GM18873 (cell line): ENCODE data around the gene USP43.
"Not testable (repeated sequence)": the region's sequence is repeated elsewhere in the genome, so short reads cannot be mapped to it uniquely, and the experiment has no call there.

Source experiments
- ATAC-seq: cut with Tn5 transposase; IDR thresholded peaks from one replicate; pipeline ENCODE4 v1.9.1; 2021; ENCODE audit warnings: mild to moderate bottlenecking, moderate library complexity, moderate number of reproducible peaks; ENCODE audit not compliant: unreplicated experiment, low FRiP score

Gene USP43, protein sequence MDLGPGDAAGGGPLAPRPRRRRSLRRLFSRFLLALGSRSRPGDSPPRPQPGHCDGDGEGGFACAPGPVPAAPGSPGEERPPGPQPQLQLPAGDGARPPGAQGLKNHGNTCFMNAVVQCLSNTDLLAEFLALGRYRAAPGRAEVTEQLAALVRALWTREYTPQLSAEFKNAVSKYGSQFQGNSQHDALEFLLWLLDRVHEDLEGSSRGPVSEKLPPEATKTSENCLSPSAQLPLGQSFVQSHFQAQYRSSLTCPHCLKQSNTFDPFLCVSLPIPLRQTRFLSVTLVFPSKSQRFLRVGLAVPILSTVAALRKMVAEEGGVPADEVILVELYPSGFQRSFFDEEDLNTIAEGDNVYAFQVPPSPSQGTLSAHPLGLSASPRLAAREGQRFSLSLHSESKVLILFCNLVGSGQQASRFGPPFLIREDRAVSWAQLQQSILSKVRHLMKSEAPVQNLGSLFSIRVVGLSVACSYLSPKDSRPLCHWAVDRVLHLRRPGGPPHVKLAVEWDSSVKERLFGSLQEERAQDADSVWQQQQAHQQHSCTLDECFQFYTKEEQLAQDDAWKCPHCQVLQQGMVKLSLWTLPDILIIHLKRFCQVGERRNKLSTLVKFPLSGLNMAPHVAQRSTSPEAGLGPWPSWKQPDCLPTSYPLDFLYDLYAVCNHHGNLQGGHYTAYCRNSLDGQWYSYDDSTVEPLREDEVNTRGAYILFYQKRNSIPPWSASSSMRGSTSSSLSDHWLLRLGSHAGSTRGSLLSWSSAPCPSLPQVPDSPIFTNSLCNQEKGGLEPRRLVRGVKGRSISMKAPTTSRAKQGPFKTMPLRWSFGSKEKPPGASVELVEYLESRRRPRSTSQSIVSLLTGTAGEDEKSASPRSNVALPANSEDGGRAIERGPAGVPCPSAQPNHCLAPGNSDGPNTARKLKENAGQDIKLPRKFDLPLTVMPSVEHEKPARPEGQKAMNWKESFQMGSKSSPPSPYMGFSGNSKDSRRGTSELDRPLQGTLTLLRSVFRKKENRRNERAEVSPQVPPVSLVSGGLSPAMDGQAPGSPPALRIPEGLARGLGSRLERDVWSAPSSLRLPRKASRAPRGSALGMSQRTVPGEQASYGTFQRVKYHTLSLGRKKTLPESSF

DNA sequence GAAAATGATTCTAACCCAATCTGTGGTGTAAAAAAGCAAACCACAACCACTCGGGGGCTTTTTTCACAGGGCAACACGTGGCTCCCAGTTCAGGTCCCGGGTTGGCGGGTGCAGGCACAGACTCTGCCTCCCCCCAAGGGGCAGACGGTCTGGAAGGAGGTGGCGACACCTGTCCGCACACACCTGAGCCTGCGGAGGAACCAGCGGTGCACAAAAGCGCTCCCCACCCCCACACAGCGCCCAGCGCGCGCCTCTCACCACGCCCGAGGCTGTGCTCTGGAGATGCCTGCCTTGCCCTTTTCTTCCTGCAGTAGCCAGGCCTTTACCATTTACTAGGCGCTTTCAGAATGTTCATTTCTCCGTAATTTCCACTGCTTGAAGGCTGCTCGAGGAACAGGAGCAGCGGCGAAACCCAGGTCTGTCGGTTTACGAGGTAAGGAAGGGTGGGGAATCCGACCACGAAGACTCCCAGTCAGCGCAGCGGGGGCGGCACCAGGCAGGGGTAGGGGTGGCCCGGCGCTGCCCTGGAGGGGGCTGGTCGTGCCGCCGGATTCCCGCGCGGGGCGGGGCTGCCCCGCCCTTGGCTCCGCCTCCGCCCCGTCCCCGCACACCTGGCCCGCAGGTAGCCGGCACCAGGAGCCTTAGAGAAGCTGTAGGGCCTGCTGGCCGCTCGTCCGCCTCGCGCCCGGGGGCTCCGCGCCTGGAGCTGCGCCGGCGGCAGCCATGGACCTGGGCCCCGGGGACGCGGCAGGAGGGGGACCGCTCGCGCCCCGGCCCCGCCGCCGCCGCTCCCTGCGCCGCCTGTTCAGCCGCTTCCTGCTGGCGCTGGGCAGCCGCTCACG is at the start of gene USP43:
USP43 (plus strand) TSS at position 608 of the 842 bp plus-strand sequence; CDS start at position 724, 116 bp downstream.
- no peak for ATAC-seq

DNA sequence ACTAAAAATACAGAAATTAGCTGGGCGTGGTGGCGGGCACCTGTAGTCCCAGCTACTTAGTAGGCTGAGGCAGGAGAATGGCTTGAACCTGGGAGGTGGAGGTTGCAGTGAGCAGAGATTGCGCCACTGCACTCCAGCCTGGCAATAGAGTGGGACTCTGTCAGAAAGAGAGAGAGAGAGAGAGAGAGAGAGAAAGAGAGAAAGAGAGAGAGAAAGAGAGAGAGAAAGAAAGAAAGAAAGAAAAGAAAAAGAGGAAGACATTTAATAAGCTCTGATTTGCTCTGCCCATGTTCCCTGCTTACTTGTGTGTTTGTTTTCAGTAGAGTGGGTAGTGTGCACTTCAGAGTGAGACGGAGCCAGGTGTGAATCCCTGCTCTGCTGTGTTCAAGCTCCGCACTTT is 47.7 kb upstream of the USP43 start:
- not testable (repeated sequence) for ATAC-seq

DNA sequence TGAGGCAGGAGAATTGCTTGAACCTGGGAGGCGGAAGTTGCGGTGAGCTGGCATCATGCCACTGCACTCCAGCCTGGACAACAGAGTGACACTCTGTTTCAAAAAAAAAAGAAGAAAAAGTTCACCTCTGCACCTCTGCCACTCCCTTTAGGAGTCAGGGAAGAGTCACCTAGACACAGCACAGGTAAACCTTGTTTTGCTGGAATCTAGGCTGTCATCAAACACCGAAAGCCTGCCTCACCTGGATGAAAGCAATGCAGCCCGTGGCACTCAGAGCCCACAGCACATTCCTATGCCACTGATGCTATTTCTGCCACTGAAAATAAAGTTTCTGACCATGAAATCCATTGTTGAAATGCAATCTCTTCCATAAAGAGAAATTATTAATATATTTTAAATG is 46.7 kb upstream of the USP43 start:
- ATAC-seq = no peak

DNA sequence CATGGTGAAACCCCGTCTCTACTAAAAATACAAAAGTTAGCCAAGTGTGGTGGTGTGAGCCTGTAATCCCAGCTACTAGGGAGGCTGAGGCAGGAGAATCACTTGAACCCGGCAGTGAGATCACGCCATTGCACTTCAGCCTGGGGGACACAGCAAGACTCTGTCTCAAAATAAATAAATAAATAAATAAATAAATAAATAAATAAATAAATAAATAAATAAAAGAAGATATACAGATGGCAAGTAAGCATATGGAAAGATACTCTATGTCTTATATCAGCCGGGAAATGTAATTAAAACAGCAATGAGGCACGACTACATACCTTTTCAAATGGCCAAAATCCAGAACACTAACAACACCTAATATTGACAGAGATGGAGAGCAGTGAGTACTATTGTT is 40.7 kb upstream of the USP43 start:
- not testable (repeated sequence) for ATAC-seq

DNA sequence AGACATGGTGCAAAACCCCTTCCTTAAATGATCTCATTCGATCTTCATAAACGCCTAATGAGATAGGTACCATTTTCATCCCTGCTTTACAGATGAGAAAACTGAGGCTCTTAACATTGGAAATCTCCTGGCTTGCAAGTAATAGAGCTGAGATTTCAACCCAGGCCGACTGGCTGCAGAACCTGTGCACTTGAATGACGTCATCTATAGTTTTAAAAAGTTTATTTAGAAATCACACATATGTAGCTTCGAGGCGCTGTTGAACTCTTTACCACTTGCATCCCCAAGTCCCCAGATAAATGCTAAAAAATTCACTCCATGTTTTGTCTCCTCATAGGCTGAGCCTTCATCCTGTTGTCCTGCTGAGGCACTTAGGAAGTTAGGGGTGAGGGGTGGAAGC is 38.9 kb upstream of the USP43 start:
- ATAC-seq = no peak

DNA sequence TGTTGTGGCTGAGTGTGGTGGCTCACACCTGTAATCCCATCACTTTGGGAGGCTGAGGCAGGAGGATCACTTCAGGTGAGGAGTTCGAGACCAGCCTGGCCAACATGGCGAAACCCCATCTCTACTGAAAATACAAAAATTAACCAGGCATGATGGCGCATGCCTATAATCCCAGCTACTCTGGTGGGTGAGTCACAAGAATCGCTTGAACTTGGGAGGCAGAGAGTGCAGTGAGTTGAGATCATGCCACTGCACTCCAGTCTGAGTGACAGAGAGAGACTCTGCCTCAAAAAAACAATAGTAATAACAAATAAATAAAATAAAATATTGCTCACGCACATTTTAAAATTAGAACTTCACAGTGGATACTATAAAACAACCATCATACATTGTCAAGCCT is 38.3 kb upstream of the USP43 start:
- ATAC-seq = not testable (repeated sequence)

DNA sequence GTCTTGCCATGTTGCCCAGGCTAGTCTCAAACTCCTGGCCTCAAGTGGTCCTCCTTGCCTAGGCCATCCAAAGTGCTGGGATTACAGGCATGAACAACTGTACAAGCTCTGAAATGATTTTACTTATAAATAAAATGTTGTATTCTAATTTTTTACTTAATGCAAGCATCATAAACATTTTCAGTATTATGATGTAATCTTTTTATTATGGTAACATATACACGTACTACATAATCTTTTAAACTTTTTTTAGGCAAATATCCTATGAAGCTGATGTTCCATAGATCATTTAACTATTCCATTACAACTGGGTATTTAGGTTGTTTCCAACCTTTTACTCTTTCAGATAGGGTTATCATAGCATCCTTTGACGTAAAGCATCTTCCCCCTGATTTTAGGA is 33.8 kb upstream of the USP43 start:
- ATAC-seq = no peak

DNA sequence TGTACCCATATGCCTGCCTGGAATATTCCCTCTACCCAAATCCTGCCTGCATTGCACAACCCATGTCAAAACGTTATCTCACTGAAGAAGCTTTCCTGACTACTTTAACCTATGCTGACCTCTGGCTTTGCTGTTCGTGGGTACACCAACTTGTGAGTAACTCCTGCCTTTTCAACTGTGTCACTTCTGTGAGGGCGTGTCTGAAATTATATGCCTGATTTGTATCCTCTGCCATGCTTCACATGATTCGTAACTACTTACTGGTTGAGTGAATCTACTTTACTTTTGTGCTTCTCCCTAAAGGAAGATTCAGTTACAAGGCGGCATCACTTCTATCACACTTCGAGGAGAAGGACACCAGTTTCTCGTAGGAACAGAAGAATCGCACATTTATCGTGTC is 33.3 kb upstream of the USP43 start:
- ATAC-seq = no peak

DNA sequence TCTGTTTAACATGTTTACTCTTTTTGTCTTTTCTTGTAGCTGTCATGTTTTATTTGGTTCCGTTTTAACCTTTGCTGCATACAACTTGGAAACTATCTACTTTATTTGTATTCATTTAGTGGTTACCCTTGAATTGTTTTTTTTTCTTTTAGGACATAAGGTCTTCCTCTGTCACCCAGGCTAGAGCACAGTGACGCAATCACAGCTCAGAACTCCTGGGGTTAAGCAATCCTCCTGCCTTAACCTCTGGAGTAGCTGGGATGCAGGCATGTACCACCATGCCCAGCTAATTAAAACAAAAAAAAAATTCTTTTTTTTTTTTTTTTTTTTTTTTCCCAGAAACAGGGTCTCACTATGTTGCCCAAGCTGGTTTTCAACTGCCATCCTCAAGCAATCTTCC is 29.8 kb upstream of the USP43 start:
- no peak for ATAC-seq

DNA sequence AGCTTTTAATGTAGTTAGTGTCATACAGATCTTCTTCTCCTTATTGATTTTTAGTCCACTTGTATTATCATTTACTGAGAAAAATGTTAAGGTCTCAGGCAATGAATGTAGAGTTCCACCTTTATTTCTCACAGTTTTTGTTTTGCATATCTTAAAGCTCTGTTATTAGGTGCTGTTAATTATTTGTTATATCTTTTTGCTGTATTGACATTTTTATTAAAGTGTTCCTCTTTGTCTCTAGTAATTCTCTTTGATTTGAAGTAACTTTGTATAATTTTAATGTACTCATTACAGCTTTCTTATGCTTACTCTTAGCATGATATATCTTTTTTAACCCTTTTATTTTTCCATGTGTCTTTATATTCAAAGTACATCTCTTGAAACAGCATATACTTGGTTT is 22.4 kb upstream of the USP43 start:
- ATAC-seq = no peak

DNA sequence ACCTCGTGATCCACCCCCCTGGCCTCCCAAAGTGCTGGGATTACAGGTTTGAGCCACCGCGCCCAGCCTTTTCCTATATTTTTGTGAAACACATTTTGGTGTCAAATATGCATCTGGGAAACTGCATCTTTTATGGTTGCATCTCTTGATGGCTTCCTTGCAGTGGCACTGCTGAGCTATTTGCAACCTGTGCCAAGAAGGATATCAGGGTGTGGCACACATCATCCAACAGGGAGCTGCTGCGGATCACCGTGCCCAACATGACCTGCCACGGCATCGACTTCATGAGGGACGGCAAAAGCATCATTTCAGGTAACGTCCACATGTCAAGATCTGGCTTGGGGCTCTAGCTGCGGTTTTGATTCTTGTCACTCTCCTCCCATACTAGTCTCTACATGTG is 16.8 kb upstream of the USP43 start:
- ATAC-seq = no peak

DNA sequence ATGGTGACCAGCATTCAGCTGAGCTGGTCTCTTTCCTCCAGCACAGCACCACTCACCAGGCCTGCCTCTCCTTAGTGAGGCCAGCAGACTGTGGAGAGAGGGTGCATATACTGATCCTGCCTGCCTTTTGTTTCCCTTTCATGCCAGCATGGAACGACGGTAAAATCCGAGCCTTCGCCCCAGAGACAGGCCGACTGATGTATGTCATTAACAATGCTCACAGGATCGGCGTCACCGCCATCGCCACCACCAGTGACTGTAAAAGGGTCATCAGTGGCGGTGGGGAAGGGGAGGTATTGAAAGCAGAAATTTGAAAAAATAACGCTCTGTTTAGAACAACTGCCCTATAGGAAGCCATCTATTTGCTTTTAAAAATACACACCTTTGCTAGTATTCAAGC is 12.6 kb upstream of the USP43 start:
- no peak for ATAC-seq

DNA sequence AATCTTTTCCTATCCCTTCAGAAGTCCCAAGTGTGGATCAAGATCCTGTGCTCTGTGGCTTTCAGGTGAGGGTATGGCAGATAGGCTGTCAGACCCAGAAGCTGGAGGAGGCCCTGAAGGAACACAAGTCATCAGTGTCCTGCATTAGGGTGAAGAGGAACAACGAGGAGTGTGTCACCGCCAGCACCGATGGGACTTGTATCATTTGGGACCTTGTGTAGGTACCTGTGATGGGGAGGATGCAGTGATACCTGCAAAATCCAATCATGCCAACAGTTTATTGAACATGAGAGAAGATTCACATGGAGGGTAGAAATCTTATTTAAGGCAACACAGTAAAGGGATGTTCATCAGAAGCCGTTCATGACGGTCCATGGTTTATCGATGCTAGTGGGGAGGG is 10.0 kb upstream of the USP43 start:
- ATAC-seq = no peak

DNA sequence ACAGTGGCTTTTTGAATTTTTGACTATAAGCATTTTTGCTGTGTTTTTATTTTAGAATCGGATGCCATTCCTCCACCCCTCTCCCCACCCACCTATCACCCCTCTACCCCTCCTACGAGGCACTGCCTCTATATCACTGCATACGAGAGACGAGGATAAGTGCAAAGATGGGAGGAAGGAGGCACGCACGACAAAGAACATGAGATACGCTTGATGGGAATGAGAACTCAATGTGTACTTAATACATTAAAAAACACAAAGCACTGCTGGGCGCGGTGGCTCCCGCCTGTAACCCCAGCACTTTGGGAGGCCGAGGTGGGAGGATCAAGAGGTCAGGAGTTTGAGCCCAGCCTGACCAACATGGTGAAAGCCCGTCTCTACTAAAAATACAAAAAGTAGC is 8.8 kb upstream of the USP43 start:
- no peak for ATAC-seq

DNA sequence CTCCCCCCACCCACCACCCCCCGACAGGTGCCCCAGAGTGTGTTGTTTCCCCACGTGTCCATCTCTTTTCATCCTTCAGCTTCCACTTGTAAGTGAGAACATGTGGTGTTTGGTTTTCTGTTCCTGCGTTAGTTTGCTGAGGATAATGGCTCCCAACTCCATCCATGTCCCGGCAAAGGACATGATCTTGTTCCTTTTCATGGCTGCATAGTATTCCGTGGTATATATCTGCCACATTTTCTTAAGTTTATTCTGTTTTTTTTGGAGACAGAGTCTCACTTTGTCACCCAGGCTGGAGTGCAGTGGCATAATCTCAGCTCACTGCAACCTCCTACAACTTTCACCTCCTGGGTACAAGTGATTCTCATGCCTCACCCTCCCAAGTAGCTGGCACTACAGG is 4.9 kb upstream of the USP43 start:
- not testable (repeated sequence) for ATAC-seq

DNA sequence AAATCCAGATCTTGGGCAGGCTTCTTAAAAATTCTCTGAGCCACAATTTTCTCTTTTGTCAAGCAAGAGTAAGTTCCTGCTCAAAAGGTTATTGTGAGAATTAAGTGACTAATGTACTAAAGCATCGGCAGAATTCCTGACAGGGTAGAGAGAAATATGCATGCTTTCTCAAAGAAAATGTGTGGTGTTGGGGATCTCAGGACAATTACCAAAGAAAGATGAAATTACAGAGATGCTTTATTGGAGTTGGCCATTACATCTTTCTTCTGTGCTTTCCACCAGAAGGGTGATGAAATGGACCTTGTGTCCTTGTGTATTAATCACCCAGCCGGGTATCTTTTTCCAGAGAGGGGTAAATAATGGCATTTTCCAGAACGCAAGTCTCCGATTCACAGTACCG is 1.7 kb upstream of the USP43 start:
- no peak for ATAC-seq

DNA sequence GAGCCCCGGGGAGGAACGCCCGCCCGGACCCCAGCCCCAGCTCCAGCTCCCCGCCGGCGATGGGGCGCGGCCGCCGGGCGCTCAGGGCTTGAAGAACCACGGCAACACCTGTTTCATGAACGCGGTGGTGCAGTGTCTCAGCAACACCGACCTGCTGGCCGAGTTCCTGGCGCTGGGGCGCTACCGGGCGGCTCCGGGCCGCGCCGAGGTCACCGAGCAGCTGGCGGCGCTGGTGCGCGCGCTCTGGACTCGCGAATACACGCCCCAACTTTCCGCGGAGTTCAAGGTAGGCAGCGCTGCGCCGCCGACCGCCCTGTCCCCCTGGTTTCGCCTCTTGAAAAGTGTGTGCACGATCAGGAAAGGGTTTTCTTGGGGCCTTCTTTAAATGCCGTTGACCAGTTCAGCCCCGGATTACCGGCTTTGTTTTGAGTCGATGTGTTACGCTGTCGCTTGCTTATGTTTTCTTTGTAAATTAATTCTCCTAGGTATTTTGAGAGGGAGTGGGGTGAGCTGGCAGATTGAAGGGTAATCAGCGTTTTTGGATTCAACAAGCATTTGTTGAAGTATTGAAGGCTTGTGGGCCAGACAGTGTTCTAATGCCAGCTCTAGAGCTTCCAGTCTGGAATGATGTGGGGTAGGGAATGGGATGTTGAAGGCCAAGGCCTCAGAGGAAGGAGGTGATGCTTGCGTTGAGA is 681 bp downstream of the USP43 start:
- ATAC-seq = no peak

DNA sequence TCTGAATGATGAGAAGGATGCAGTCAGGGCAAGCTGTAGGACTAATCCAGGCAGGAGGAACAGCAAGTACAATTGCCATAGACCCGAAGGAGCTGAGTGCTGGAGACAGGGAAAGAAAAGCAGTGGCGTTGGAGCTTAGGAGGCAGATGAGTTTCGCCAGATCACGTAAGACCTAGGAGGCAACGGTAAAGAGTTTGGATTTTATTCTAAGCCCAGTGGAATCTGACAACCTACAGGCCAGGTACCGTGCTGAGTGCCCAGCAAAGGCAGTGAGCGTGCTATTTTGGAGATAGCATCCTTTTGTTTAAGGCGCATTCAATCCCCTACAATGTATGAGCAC is 1.2 kb downstream of the USP43 start:
- no peak for ATAC-seq

DNA sequence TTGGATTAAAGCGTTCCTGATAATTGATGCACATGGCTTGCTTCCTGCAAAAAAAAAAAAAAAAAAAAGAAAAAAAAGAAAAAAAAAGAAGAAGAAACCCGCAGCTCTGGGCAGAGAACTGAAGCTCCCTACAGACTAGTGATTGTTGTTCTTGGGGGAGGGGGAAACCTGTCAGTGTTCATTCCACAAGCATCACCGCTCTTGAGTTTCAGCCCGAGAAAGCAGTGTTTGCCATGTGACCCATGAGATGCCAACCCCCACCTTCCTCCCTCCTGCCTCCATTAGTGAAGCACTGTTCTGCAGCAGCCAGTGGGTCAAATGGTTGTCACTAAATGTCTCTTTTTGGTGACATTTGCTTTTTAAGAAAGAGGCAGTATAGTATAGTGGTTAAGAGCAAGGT is 1.7 kb downstream of the USP43 start:
- no peak for ATAC-seq
